ENCODE data around the gene TXNRD1.

TXNRD1 gene

DNA sequence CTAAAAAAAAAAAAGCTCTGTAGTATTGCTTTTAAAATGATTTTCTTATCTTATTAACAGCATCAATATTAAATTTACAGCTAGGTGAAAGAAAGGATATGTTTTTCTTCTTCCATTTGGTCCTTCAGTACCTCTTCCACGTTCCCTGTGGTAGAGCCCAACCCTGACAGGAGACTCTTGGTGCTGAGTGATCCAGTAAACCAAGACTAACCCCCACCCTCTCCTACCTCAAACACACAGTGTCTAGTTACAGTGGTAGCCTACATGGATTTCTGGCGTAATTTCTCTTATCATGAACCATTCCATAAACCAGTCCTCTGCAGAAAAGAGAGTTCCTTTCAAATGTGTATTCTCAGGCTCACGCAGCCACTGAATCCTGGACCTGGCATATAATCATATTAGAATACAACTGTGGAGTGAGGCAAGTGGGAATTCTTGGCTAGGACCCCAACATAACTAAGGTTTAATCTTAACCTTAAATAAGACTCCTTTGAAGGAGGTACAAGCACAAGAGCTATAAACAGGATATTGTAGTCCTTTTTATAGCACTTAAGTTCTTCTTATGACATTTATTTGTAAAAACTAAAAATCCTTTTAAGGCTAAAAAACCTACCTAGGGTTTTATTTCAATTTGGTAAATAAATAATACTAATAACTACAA, 27.1 kb downstream of the TXNRD1 start:
- Histone ChIP-seq H3K27me3 (no peaks in the 10 kb centered on the region), H3K9me3 (replicated peaks in 1 of 11) (peaks cover 0 to 15% (median 0%) of the 10 kb centered on the region in 11 experiments; a peak in 3 of 22 replicates)
- no peak for TF ChIP-seq Cebpa-rat (IDR thresholded peaks at IDR 0.05)

DNA sequence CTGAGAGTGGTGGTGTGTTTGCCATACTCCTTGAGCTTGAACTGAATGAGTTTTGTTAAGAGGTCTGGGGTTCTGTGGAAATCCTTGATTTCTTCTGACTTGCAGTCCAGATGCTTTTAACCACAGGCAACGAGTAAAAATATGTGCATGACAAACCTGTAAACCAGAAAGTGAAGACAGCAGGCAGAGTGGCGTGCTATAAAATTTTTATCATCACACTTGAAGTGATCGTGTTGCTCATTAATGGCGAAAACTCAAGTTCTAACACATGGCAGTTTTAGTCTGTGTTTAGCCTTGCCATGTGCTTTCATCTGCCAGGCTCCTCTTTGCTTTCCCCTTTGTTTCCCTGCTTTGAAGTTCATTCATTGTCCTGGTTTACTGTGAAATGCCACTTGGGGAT, 28.0 kb downstream of the TXNRD1 start:
- Histone ChIP-seq H3K4me2 (no peak overlapping the region), H3K9me3 (replicated peaks in 1 of 11) (peaks cover 0 to 15% (median 0%) of the 10 kb centered on the region in 11 experiments; a peak in 2 of 22 replicates), H3K4me3 (no peak overlapping the region), H3K36me3 (no peaks in the 10 kb centered on the region), H3K4me1 (0 out of 20 replicates have a peak, but pooled peaks cover 0 to 8% (median 0%) of the 10 kb centered on the region in 10 experiments), H3K9ac (no peak overlapping the region), H3K27me3 (no peaks in the 10 kb centered on the region), H4K20me1 (no peaks in the 10 kb centered on the region), H3K27ac (no peak overlapping the region)
- no peak for TF ChIP-seq Cebpa-rat (IDR thresholded peaks at IDR 0.05)

More for the DNA sequence above, 27.1 kb downstream of the TXNRD1 start:
- Histone ChIP-seq H3K4me2 (no peak overlapping the region), H3K27ac (no peak overlapping the region), H4K20me1 (no peaks in the 10 kb centered on the region), H3K9ac (no peak overlapping the region), H3K4me3 (no peak overlapping the region), H3K36me3 (no peaks in the 10 kb centered on the region), H3K4me1 (0 out of 20 replicates have a peak, but pooled peaks cover 0 to 3% (median 0%) of the 10 kb centered on the region in 10 experiments)

DNA sequence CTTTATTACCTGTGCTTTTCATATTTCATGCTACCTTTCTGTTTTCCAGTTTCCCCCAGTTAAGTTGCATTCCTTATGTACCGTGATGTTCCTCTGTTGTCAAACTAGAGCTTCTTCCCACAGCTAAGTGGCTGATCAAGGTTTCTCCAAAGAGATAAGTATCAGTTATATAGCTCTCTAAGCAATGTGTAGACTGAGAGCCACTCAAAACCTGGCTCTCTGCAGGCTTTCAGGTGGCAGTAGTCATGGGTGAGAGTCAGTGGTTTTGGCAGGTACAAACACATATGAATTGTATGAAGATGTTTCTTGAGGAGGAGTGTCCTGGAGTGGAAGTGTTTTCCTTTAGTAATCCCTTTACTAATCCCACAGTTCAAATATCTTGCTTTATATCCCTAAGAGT, 28.4 kb downstream of the TXNRD1 start:
- Histone ChIP-seq H3K27ac (no peak overlapping the region), H3K9ac (no peak overlapping the region)

DNA sequence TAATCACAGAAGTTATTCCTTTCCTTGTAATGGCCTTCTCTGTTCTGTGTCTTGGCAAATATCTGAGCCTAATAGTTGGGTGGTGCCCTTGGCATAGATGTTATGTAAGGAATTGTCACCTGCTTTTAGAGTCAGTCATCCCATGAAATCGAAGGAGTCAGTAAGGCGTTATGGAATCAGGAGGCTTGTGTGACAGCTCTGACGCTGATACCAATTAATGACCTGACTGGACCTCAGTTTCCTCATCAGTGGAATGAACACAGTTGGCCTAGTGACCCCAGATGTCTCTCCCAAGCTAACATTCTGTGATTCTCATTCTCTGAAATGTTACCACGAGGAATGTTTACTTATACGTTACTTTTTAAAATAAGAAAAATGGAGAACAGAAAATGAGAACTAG, 32.1 kb downstream of the TXNRD1 start:
- peaks cover 0 to 6% (median 0%) of the 10 kb centered on the region in 11 experiments; a peak in 1 of 22 replicates for H3K9me3 ChIP-seq (replicated peaks in 1 of 11)
- TF ChIP-seq Cebpa-rat (IDR thresholded peaks at IDR 0.05), result no peak
- H3K9ac ChIP-seq, result no peak overlapping the region
- H3K4me3 ChIP-seq, result no peak overlapping the region
- no peaks in the 10 kb centered on the region for H3K27me3 ChIP-seq
- H4K20me1 ChIP-seq, result no peaks in the 10 kb centered on the region
- H3K27ac ChIP-seq, result no peak overlapping the region
- 0 out of 20 replicates have a peak, but pooled peaks cover 0 to 8% (median 0%) of the 10 kb centered on the region in 10 experiments for H3K4me1 ChIP-seq
- H3K36me3 ChIP-seq, result no peaks in the 10 kb centered on the region
- no peak overlapping the region for H3K4me2 ChIP-seq

More for the DNA sequence above, 28.4 kb downstream of the TXNRD1 start:
- no peak for TF ChIP-seq Cebpa-rat (IDR thresholded peaks at IDR 0.05)
- H3K9me3 ChIP-seq (replicated peaks in 1 of 11), result peaks cover 0 to 15% (median 0%) of the 10 kb centered on the region in 11 experiments; a peak in 2 of 22 replicates
- no peaks in the 10 kb centered on the region for H3K36me3 ChIP-seq
- H3K4me1 ChIP-seq, result 0 out of 20 replicates have a peak, but pooled peaks cover 0 to 8% (median 0%) of the 10 kb centered on the region in 10 experiments
- no peaks in the 10 kb centered on the region for H4K20me1 ChIP-seq
- H3K4me3 ChIP-seq, result no peak overlapping the region
- no peak overlapping the region for H3K4me2 ChIP-seq
- no peaks in the 10 kb centered on the region for H3K27me3 ChIP-seq

DNA sequence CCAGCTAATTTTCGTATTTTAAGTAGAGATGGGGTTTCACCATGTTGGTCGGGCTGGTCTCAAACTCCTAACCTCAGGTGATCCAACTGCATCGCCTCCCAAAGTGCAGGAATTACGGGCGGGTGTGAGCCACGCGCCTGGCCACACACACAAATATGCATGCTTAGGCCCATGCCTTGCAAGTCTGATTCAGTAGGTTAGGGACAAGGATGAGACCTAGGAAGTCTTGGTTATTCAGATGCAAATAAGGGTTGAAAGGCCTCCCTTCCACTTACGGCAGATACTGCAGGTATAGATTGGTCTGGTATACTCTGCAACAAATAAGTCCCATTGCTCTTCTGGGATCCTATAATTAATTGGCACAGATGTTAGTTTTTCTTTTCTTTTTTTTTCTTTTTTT, 32.9 kb downstream of the TXNRD1 start:
- peaks cover 0 to 9% (median 4%) of the 10 kb centered on the region in 10 experiments; a peak in 7 of 20 replicates for H3K4me1 ChIP-seq
- no peak overlapping the region for H3K4me3 ChIP-seq
- no peaks in the 10 kb centered on the region for H3K27me3 ChIP-seq
- H3K27ac ChIP-seq, result no peak overlapping the region
- H4K20me1 ChIP-seq, result no peaks in the 10 kb centered on the region
- TF ChIP-seq Cebpa-rat (IDR thresholded peaks at IDR 0.05), result no peak
- no peak overlapping the region for H3K9ac ChIP-seq
- H3K4me2 ChIP-seq, result no peak overlapping the region
- H3K9me3 ChIP-seq (replicated peaks in 1 of 11), result peaks cover 0 to 6% (median 0%) of the 10 kb centered on the region in 11 experiments; a peak in 2 of 22 replicates
- H3K36me3 ChIP-seq, result no peaks in the 10 kb centered on the region

DNA sequence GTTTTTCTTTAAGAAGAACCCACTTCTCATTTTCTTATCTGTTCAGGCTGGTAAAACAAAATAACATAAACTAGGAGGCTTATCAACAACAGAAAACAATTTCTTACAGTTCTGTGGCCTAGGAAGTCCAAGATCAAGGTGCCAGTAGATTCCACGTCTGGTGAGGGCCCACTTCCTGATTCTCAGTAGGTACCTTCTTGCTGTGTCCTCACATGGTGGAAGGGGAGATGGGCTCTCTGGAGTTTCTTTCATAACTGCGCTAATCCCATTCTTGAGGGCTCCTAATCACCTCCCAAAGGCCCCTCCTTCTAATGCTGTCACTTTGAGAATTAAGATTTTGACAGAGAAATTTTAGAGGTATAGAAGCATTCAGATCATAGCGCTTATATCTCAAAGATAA, 33.4 kb downstream of the TXNRD1 start:
- peaks cover 0 to 13% (median 5%) of the 10 kb centered on the region in 10 experiments; a peak in 7 of 20 replicates for H3K4me1 ChIP-seq
- H3K4me3 ChIP-seq, result no peak overlapping the region
- H3K4me2 ChIP-seq, result no peak overlapping the region
- no peak overlapping the region for H3K27ac ChIP-seq
- no peak overlapping the region for H3K9ac ChIP-seq
- no peaks in the 10 kb centered on the region for H4K20me1 ChIP-seq
- TF ChIP-seq Cebpa-rat (IDR thresholded peaks at IDR 0.05), result no peak
- peaks cover 0 to 8% (median 0%) of the 10 kb centered on the region in 11 experiments; a peak in 3 of 22 replicates for H3K9me3 ChIP-seq (replicated peaks in 1 of 11)
- no peaks in the 10 kb centered on the region for H3K36me3 ChIP-seq
- no peaks in the 10 kb centered on the region for H3K27me3 ChIP-seq

DNA sequence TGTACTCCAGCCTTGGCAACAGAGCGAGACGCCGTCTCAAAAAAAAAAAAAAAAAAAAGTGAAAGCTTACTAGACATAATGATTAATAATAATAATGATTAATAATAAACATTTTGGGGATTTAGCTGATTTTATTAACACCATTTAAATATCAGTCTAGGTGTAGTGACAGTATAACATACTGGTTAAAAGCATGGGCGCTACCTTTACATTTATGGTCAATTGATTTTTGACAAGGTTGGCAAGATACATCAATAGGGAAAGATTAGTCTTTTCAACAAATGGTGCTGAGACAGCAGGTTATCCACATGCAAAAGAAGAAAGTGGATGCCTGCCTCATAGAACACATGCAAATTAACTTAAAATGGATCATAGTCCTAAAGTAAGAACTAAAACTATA, 34.3 kb downstream of the TXNRD1 start:
- H3K4me2 ChIP-seq, result no peak overlapping the region
- H3K9ac ChIP-seq, result no peak overlapping the region
- H3K4me1 ChIP-seq, result peaks cover 0 to 13% (median 5%) of the 10 kb centered on the region in 10 experiments; a peak in 7 of 20 replicates
- no peak overlapping the region for H3K4me3 ChIP-seq
- H3K36me3 ChIP-seq, result no peaks in the 10 kb centered on the region
- H3K27ac ChIP-seq, result no peak overlapping the region
- H4K20me1 ChIP-seq, result no peaks in the 10 kb centered on the region
- H3K27me3 ChIP-seq, result no peaks in the 10 kb centered on the region
- no peak for TF ChIP-seq Cebpa-rat (IDR thresholded peaks at IDR 0.05)
- peaks cover 0 to 9% (median 0%) of the 10 kb centered on the region in 11 experiments; a peak in 3 of 22 replicates for H3K9me3 ChIP-seq (replicated peaks in 1 of 11)

DNA sequence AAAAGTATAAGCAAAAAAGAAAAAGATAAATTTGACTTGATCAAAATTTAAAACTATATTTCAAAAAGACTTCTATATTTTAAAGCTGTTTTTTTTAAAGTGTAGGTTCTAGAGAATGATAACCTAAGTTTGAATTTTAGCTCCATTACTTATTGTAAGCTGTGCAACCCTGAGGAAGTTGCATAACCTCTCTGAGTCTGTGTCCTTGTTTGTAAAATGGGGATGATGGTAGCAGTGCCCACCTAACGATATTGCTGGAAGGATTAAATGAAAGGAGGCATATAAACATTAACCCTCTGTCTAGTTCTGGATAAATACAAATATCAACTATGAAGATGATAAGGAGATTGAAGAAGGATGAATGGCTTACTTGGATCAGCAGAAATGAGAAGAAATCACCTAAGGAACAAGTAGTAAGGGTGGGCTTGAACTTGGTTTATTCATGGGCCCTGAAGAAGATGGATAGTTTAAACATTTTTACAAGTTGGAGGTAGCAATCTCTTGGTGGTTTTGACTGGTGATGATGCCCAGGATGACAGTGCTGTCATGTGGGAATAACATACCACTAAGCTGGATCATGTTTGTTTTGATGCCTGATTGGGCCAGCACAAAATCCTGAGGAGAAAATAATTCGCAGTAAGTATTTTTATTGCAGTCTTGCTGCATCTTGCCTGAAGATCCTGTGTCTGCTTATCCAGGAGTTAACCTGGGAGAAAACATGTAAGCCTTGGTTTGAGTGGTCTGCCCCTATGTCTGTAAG, 35.0 kb downstream of the TXNRD1 start:
- H3K36me3 ChIP-seq, result no peaks in the 10 kb centered on the region
- H3K4me3 ChIP-seq, result no peak overlapping the region

DNA sequence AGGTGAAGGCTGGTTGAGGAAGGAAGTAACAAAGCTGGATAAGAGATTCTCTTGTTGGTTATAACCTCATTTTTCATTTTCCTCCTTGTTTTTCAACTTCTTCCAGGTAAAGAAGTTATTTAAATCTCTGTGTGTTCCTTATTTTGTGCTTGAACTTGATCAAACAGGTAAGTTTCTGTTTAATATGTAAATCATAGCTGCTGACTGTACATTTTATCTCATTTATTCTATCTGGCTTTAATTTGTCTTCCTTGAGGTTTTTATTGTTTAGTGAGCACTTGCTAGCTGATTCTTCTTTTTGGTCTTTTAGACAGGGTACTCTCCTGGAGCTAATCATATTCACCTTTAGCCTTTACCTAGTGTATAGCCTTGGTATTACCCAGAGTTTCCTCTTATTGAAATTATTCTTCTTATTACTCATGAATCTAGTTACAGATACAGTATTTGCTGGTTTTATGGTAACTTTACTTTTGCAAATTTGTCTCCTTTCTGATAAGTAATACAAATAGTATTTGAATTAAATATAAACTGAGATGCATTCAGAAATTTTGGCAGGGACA, 42.4 kb downstream of the TXNRD1 start:
- H3K4me2 ChIP-seq, result no peak overlapping the region
- no peak overlapping the region for H3K4me3 ChIP-seq
- no peak overlapping the region for H3K27ac ChIP-seq
- H3K9me3 ChIP-seq (replicated peaks in 1 of 11), result peaks cover 0 to 5% (median 0%) of the 10 kb centered on the region in 11 experiments; a peak in 3 of 22 replicates
- no peaks in the 10 kb centered on the region for H3K36me3 ChIP-seq
- H3K4me1 ChIP-seq, result peaks cover 0 to 10% (median 3%) of the 10 kb centered on the region in 10 experiments; a peak in 7 of 20 replicates
- no peak overlapping the region for H3K9ac ChIP-seq
- no peaks in the 10 kb centered on the region for H4K20me1 ChIP-seq
- no peaks in the 10 kb centered on the region for H3K27me3 ChIP-seq
- TF ChIP-seq Cebpa-rat (IDR thresholded peaks at IDR 0.05), result no peak

More for the DNA sequence above, 35.0 kb downstream of the TXNRD1 start:
- no peak overlapping the region for H3K9ac ChIP-seq
- no peak for TF ChIP-seq Cebpa-rat (IDR thresholded peaks at IDR 0.05)
- no peak overlapping the region for H3K27ac ChIP-seq
- H3K9me3 ChIP-seq (replicated peaks in 1 of 11), result peaks cover 0 to 9% (median 0%) of the 10 kb centered on the region in 11 experiments; a peak in 3 of 22 replicates
- no peaks in the 10 kb centered on the region for H3K27me3 ChIP-seq
- H3K4me2 ChIP-seq, result no peak overlapping the region
- H3K4me1 ChIP-seq, result peaks cover 0 to 13% (median 5%) of the 10 kb centered on the region in 10 experiments; a peak in 7 of 20 replicates
- H4K20me1 ChIP-seq, result no peaks in the 10 kb centered on the region
